HepG2 (cell line): Measurements from ENCODE around the gene HSPB2. TPM values are rescaled to one million over a fixed set of nuclear protein-coding genes. Genes with fewer than 3 reads are reported as not detected.

Experiments
- DR1 ChIP-seq: sonication (generic); formaldehyde crosslinking; IDR thresholded peaks from 2 replicates; pipeline ENCODE4 v1.8.0; 2021; ENCODE audit warnings: mild to moderate bottlenecking, missing genetic modification reagents, inconsistent platforms
- GATA4 ChIP-seq: sonication (generic); IDR thresholded peaks from 2 replicates; pipeline ENCODE4 v1.6.1; 2016; ENCODE audit warnings: antibody characterized with exemption, low read depth, borderline replicate concordance
- NFE2L1 ChIP-seq: sonication (generic); formaldehyde crosslinking; IDR thresholded peaks from 2 replicates; pipeline ENCODE4 v1.4.0; 2020; ENCODE audit warnings: missing genetic modification reagents, mild to moderate bottlenecking, borderline replicate concordance
- SIX1 ChIP-seq: sonication (generic); formaldehyde crosslinking; IDR thresholded peaks from 2 replicates; pipeline ENCODE4 v1.4.0; 2020; ENCODE audit warnings: missing genetic modification reagents, borderline replicate concordance
- TP53 ChIP-seq: sonication (generic); formaldehyde crosslinking; conservative IDR thresholded peaks from 2 replicates; pipeline ENCODE4 v1.4.0; 2020; ENCODE audit warnings: missing genetic modification reagents
- ZNF3 ChIP-seq: IDR thresholded peaks from 2 replicates; pipeline ENCODE4 v1.7.0; 2017; ENCODE audit warnings: inconsistent platforms
- ZNF510 ChIP-seq: sonication (generic); formaldehyde crosslinking; IDR thresholded peaks from 2 replicates; pipeline ENCODE4 v1.4.0; 2020; ENCODE audit warnings: low read depth, mild to moderate bottlenecking, missing genetic modification reagents
- ZNF773 ChIP-seq: sonication (generic); formaldehyde crosslinking; IDR thresholded peaks from 2 replicates; pipeline ENCODE4 v1.4.0; 2020; ENCODE audit warnings: missing genetic modification reagents, borderline replicate concordance
- polyA plus RNA-seq, 8 experiments: library from polyadenylated mRNA; depleted of rRNA in 3 of 8; stranded (reverse) in 7 of 8; unstranded in 1 of 8; fragments of >200 nt; fragmentation: Illumina TruSeq in 4 of 8; extraction: Trizol in 4 of 8; gene quantifications; 2 replicates each; pipeline versions ENCODE4 v1.2.1 to v1.2.3, GENCODE V29; 2011 to 2016; ENCODE audit warnings: low read depth in 4 of 8, missing spikeins in 1 of 8, mixed read lengths in 1 of 8; ENCODE audit not compliant: insufficient read depth in 1 of 8
- total RNA-seq, 5 experiments: library from RNA; depleted of rRNA; stranded (reverse); fragments of >200 nt; fragmentation: Illumina TruSeq; extraction: Trizol; gene quantifications; 2 replicates each; pipeline ENCODE4 v1.2.3, GENCODE V29; 2016; ENCODE audit warnings: low read depth in 1 of 5
- TF ChIP-seq, protein P1 (sequence below): IDR thresholded peaks from 2 replicates; pipeline ENCODE4 v1.4.0; 2020; ENCODE audit warnings: mild to moderate bottlenecking, missing genetic modification reagents
- TF ChIP-seq, protein P2 (sequence below): sonication (generic); formaldehyde crosslinking; IDR thresholded peaks from 2 replicates; pipeline ENCODE4 v1.4.0; 2020; ENCODE audit warnings: mild to moderate bottlenecking, missing genetic modification reagents
- TF ChIP-seq, protein P3 (sequence below): sonication (generic); formaldehyde crosslinking; IDR thresholded peaks from 2 replicates; pipeline ENCODE4 v1.4.0; 2020; ENCODE audit warnings: missing genetic modification reagents, low read depth, mild to moderate bottlenecking, borderline replicate concordance
- TF ChIP-seq, protein P4 (sequence below): sonication (generic); formaldehyde crosslinking; IDR thresholded peaks from 2 replicates; pipeline ENCODE4 v1.4.0; 2020; ENCODE audit warnings: low read depth, mild to moderate bottlenecking, missing genetic modification reagents

HSPB2 gene
- total and polyA plus RNA-seq, 2 of the 13 experiments (the other 11 are each of a cell fraction or from before 2014, with no cell fraction given), result 0.04 TPM; not detected in 1

DNA sequence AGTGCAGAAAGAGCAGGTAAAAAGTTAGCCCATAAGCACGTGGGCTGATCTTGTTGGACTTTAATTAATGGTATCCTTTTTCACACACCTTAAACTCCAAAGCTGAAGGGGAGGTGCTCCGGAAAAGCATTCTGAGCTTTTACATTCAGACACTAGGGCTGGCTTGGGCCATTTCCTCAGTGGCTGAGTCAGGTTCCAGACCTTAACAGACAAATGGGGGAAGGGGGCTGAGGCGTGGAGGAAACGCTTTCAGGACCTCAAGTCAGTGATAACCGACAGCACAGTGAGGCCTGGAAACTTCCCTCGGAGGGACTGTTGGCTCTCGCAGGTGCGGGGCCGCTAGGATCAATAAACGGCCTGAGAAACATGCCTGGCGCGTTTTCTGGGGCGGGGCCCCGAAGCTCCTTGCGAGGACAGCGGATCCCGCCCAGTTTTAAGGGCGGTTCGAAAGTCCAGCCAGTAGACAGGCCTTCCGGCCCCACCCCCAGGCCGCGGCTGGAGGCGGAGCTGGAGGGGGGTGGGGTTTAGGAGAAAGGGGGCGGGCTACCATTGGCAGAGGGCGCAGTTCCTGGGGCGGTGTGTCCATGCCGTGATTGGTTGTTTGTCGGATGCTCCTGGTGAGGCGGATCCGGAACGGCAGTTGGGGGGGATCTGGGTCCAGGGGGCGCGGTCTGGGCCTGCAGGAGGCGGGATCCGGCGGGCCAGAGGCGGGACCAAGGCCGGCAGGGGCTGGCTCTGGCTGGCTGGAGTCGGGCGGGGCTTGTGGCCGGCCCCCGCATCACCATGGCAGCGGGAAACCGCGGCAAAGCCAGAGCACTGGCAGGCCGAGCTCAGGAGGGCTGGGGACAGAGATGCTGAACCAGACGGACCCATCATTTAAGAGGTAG, 14.2 kb downstream of the HSPB2 start (continued):
- no peak; the same call in 1 of the 2 replicates for TF ChIP-seq DR1 (CRISPR knock-in tag)
- peak; percentile 35; the same call in 1 of the 2 replicates for TF ChIP-seq SIX1 (CRISPR knock-in tag)
- TF ChIP-seq, protein P1, sequence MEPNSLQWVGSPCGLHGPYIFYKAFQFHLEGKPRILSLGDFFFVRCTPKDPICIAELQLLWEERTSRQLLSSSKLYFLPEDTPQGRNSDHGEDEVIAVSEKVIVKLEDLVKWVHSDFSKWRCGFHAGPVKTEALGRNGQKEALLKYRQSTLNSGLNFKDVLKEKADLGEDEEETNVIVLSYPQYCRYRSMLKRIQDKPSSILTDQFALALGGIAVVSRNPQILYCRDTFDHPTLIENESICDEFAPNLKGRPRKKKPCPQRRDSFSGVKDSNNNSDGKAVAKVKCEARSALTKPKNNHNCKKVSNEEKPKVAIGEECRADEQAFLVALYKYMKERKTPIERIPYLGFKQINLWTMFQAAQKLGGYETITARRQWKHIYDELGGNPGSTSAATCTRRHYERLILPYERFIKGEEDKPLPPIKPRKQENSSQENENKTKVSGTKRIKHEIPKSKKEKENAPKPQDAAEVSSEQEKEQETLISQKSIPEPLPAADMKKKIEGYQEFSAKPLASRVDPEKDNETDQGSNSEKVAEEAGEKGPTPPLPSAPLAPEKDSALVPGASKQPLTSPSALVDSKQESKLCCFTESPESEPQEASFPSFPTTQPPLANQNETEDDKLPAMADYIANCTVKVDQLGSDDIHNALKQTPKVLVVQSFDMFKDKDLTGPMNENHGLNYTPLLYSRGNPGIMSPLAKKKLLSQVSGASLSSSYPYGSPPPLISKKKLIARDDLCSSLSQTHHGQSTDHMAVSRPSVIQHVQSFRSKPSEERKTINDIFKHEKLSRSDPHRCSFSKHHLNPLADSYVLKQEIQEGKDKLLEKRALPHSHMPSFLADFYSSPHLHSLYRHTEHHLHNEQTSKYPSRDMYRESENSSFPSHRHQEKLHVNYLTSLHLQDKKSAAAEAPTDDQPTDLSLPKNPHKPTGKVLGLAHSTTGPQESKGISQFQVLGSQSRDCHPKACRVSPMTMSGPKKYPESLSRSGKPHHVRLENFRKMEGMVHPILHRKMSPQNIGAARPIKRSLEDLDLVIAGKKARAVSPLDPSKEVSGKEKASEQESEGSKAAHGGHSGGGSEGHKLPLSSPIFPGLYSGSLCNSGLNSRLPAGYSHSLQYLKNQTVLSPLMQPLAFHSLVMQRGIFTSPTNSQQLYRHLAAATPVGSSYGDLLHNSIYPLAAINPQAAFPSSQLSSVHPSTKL (CRISPR knock-in tag), result peak; percentile 58
- no peak for TF ChIP-seq NFE2L1 (CRISPR knock-in tag)
- TF ChIP-seq, protein P2, sequence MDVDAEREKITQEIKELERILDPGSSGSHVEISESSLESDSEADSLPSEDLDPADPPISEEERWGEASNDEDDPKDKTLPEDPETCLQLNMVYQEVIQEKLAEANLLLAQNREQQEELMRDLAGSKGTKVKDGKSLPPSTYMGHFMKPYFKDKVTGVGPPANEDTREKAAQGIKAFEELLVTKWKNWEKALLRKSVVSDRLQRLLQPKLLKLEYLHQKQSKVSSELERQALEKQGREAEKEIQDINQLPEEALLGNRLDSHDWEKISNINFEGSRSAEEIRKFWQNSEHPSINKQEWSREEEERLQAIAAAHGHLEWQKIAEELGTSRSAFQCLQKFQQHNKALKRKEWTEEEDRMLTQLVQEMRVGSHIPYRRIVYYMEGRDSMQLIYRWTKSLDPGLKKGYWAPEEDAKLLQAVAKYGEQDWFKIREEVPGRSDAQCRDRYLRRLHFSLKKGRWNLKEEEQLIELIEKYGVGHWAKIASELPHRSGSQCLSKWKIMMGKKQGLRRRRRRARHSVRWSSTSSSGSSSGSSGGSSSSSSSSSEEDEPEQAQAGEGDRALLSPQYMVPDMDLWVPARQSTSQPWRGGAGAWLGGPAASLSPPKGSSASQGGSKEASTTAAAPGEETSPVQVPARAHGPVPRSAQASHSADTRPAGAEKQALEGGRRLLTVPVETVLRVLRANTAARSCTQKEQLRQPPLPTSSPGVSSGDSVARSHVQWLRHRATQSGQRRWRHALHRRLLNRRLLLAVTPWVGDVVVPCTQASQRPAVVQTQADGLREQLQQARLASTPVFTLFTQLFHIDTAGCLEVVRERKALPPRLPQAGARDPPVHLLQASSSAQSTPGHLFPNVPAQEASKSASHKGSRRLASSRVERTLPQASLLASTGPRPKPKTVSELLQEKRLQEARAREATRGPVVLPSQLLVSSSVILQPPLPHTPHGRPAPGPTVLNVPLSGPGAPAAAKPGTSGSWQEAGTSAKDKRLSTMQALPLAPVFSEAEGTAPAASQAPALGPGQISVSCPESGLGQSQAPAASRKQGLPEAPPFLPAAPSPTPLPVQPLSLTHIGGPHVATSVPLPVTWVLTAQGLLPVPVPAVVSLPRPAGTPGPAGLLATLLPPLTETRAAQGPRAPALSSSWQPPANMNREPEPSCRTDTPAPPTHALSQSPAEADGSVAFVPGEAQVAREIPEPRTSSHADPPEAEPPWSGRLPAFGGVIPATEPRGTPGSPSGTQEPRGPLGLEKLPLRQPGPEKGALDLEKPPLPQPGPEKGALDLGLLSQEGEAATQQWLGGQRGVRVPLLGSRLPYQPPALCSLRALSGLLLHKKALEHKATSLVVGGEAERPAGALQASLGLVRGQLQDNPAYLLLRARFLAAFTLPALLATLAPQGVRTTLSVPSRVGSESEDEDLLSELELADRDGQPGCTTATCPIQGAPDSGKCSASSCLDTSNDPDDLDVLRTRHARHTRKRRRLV, result no peak
- TF ChIP-seq, protein P3, sequence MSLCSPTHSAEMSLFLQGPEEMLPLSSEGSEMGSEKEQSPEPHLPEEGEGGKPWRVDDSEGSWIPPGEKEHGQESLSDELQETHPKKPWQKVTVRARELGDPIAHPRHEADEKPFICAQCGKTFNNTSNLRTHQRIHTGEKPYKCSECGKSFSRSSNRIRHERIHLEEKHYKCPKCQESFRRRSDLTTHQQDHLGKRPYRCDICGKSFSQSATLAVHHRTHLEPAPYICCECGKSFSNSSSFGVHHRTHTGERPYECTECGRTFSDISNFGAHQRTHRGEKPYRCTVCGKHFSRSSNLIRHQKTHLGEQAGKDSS (CRISPR knock-in tag), result peak; percentile 13; the same call in 1 of the 2 replicates
- no peak for TF ChIP-seq ZNF773 (CRISPR knock-in tag)
- peak; percentile 76; the same call in 1 of the 2 replicates for TF ChIP-seq ZNF510
- TF ChIP-seq, protein P4, sequence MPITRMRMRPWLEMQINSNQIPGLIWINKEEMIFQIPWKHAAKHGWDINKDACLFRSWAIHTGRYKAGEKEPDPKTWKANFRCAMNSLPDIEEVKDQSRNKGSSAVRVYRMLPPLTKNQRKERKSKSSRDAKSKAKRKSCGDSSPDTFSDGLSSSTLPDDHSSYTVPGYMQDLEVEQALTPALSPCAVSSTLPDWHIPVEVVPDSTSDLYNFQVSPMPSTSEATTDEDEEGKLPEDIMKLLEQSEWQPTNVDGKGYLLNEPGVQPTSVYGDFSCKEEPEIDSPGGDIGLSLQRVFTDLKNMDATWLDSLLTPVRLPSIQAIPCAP, result no peak
- TF ChIP-seq ZNF3 (CRISPR knock-in tag), result no peak
- TF ChIP-seq GATA4, result no peak; the same call in 1 of the 2 replicates
- TF ChIP-seq TP53 (CRISPR knock-in tag), result no peak
